A673 (cell line): ENCODE measurements around the gene ECI1. TPM values are rescaled to one million over a fixed set of nuclear protein-coding genes. Genes with fewer than 3 reads are reported as not detected.

Experiments used
- BruUV-seq: library from RNA; stranded (reverse); fragments of 400-500 nt; replicated peaks from 2 replicates; lab custom pipeline; 2021; lab: Mats Ljungman, UMichigan
- CTCF ChIA-PET: fragments of 300-600 bp; sonication (Branson Sonifier 250); formaldehyde crosslinking; loops from one replicate; lab custom pipeline; 2022; ENCODE audit warnings: antibody characterized with exemption; lab: Charles Lee
- POLR2A ChIA-PET: fragments of 300-600 bp; sonication (Branson Sonifier 250); formaldehyde crosslinking; loops from one replicate; lab custom pipeline; 2022; ENCODE audit warnings: antibody characterized with exemption; ENCODE audit not compliant: low non-redundant PET; lab: Charles Lee
- DNase-seq: peaks from one replicate; pipeline ENCODE4 v3.0.0-alpha.2; 2015; ENCODE audit warnings: low spot score
- H3K27ac ChIP-seq: fragments of 200-600 bp; sonication (generic); 2 replicates; pipeline ENCODE4 v1.5.1; 2016; ENCODE audit warnings: mixed run types, low read depth, mild to moderate bottlenecking, mixed read lengths, antibody characterized with exemption, low read length; ENCODE audit not compliant: poor library complexity, severe bottlenecking
- H3K27me3 ChIP-seq: fragments of 200-600 bp; sonication (generic); replicated peaks from 2 replicates; pipeline ENCODE4 v1.6.1; 2017; ENCODE audit warnings: mixed run types, low read depth, mild to moderate bottlenecking, mixed read lengths, antibody characterized with exemption, low read length; ENCODE audit not compliant: insufficient read depth, poor library complexity
- H3K36me3 ChIP-seq: fragments of 200-600 bp; sonication (generic); 2 replicates; pipeline ENCODE4 v1.6.1; 2016; ENCODE audit warnings: mixed run types, mild to moderate bottlenecking, mixed read lengths, antibody characterized with exemption, low read length; ENCODE audit not compliant: insufficient read depth, poor library complexity, severe bottlenecking
- H3K4me1 ChIP-seq: fragments of 200-600 bp; sonication (generic); 2 replicates; pipeline ENCODE4 v1.6.1; 2017; ENCODE audit warnings: mixed run types, mild to moderate bottlenecking, mixed read lengths, antibody characterized with exemption, low read length; ENCODE audit not compliant: insufficient read depth, poor library complexity, severe bottlenecking
- H3K4me3 ChIP-seq: fragments of 200-600 bp; sonication (generic); 2 replicates; pipeline ENCODE4 v1.5.1; 2016; ENCODE audit warnings: low read depth, mixed run types, mild to moderate bottlenecking, mixed read lengths, low read length; ENCODE audit not compliant: poor library complexity, severe bottlenecking
- H3K9me3 ChIP-seq: fragments of 200-600 bp; sonication (generic); 2 replicates; pipeline ENCODE4 v1.6.1; 2016; ENCODE audit warnings: mixed run types, low read depth, mild to moderate bottlenecking, mixed read lengths, antibody characterized with exemption, low read length; ENCODE audit not compliant: poor library complexity, severe bottlenecking
- CTCF ChIP-seq: fragments of 300-800, 200-600 bp; sonication (generic); conservative IDR thresholded peaks from 2 replicates; pipeline ENCODE4 v1.5.1; 2017; ENCODE audit warnings: low read depth, mild to moderate bottlenecking, antibody characterized with exemption, low read length, moderate library complexity, mixed read lengths
- EZH2 ChIP-seq: fragments of 200-600 bp; sonication (generic); IDR thresholded peaks from 2 replicates; pipeline ENCODE4 v1.6.1; 2017; ENCODE audit warnings: borderline replicate concordance, low read depth, mild to moderate bottlenecking, mixed read lengths, antibody characterized with exemption, low read length; ENCODE audit not compliant: poor library complexity, severe bottlenecking
- intact Hi-C: fragments of 100-400 bp; cut with micrococcal nuclease; formaldehyde crosslinking; loops from one replicate; pipeline ENCODE4 v1.10.0; 2022; ENCODE audit not compliant: unreplicated experiment
- total RNA-seq: library from RNA; stranded (reverse); gene quantifications from 2 replicates; pipeline ENCODE4 v1.2.3, GENCODE V29; 2021

ECI1 gene
- total RNA-seq, 1 experiment from 2014 or later: 55.3 TPM

GRCh38 chr16:2288726-2289125 lies 37.3 kb upstream of the ECI1 start:
- TF ChIP-seq EZH2 (no peak), CTCF (no peak)
- ChIA-PET CTCF (no interaction called here), POLR2A (no interaction called here)
- no peak for DNase-seq
- Histone ChIP-seq H3K36me3 (no peaks in the 10 kb centered on the region), H3K4me1 (no peaks in the 10 kb centered on the region), H3K27me3 (no peaks in the 10 kb centered on the region), H3K9me3 (no peaks in the 10 kb centered on the region), H3K4me3 (no peak overlapping the region), H3K27ac (no peak overlapping the region)
- BruUV-seq: no TSS peak
- intact Hi-C loops: no loop called here

- POLR2A ChIA-PET: no interaction called here
- no peaks in the 10 kb centered on the region for H3K4me1 ChIP-seq
- no peak overlapping the region for H3K4me3 ChIP-seq
- CTCF ChIA-PET: no interaction called here
- no peaks in the 10 kb centered on the region for H3K9me3 ChIP-seq
- intact Hi-C loops: no loop called here
- no peak overlapping the region for H3K27ac ChIP-seq
- H3K36me3 ChIP-seq: no peaks in the 10 kb centered on the region
- no TSS peak for BruUV-seq
- DNase-seq: no peak
- TF ChIP-seq EZH2: no peak
- TF ChIP-seq CTCF: no peak
- no peaks in the 10 kb centered on the region for H3K27me3 ChIP-seq
These were observed 36.6 kb upstream of the ECI1 start for GRCh38 chr16:2287916-2288547.

GRCh38 chr16:2286550-2286949 lies 35.2 kb upstream of the ECI1 start:
- Histone ChIP-seq H3K9me3 (no peaks in the 10 kb centered on the region), H3K36me3 (no peaks in the 10 kb centered on the region), H3K27ac (no peak overlapping the region), H3K27me3 (no peaks in the 10 kb centered on the region), H3K4me3 (no peak overlapping the region), H3K4me1 (no peaks in the 10 kb centered on the region)
- DNase-seq: no peak
- intact Hi-C loops: no loop called here
- no peak for TF ChIP-seq CTCF
- no peak for TF ChIP-seq EZH2
- BruUV-seq: no TSS peak
- CTCF ChIA-PET: no interaction called here
- POLR2A ChIA-PET: no interaction called here
